ENCODE results near the gene ADGRB3. TPM values are rescaled to one million over a fixed set of nuclear protein-coding genes. Genes with fewer than 3 reads are reported as not detected.

ADGRB3 gene
- total and polyA plus RNA-seq, 12 donors: 0.47 to 2.1 (median 0.85) TPM

DNA sequence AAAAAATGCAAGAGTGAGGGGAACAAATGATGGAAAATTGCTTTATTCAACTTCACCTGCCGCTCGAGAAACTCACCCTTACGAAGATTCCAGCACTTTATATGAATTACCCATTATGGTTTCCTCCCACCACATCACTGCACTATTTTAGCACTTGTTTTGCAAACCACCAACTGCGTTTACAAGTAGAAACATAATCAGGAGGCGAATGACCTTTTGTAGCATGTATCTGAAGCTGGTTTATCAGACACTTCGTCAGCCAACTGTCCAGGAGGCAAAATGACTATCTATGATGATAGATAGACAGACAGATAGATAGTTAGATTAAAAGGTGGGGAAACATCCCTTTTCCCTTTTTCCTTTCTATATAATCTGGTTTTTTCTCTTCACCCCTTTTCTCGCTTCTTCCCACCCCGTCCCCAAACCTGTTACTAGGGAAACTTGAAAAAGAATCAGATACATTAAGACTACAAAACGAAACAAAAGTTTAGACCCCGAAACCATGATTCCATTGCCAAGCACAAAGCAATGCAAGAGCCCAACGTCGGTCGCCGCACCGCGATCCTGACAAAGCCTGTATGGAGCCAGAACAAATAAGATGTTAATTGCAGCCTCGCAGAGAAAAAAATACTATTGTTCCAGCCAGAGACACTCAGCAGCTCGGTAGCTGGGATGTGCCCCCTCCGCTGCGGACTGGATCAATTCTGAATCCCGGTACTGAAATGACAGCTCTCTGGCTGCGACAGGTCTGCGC, 933 bp upstream of the ADGRB3 start:
- no peaks in the 10 kb centered on the region for H3K36me3 ChIP-seq
- DNase-seq (peak in 1 of 2 donors; percentile 13), ATAC-seq (peak in 4 of 8 donors; percentile 2 to 26 (median 4))
- H3K9me3 ChIP-seq: no peaks in the 10 kb centered on the region
- 1 to 4% methylated on average over 23 of the region's 23 CpGs for WGBS, 2 donors
- TF ChIP-seq, protein P1, sequence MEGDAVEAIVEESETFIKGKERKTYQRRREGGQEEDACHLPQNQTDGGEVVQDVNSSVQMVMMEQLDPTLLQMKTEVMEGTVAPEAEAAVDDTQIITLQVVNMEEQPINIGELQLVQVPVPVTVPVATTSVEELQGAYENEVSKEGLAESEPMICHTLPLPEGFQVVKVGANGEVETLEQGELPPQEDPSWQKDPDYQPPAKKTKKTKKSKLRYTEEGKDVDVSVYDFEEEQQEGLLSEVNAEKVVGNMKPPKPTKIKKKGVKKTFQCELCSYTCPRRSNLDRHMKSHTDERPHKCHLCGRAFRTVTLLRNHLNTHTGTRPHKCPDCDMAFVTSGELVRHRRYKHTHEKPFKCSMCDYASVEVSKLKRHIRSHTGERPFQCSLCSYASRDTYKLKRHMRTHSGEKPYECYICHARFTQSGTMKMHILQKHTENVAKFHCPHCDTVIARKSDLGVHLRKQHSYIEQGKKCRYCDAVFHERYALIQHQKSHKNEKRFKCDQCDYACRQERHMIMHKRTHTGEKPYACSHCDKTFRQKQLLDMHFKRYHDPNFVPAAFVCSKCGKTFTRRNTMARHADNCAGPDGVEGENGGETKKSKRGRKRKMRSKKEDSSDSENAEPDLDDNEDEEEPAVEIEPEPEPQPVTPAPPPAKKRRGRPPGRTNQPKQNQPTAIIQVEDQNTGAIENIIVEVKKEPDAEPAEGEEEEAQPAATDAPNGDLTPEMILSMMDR (IDR thresholded peaks at IDR 0.05): no peak
- peak overlapping the region; percentile 33 to 82 (median 76) for H3K27ac ChIP-seq
- intact Hi-C loops (cut with DNase I): loop anchor here in 5 of 10 donors (10.0 kb wide), 3 partner anchors 141 to 341 kb away; no protein-coding TSS in a partner anchor
- peak overlapping the region; percentile 42 to 72 (median 66) for H3K4me3 ChIP-seq
- peaks cover 0 to 19% (median 0%) of the 10 kb centered on the region in 9 donors for H3K4me1 ChIP-seq
- H3K27me3 ChIP-seq: peaks cover 0 to 67% (median 10%) of the 10 kb centered on the region in 7 donors

DNA sequence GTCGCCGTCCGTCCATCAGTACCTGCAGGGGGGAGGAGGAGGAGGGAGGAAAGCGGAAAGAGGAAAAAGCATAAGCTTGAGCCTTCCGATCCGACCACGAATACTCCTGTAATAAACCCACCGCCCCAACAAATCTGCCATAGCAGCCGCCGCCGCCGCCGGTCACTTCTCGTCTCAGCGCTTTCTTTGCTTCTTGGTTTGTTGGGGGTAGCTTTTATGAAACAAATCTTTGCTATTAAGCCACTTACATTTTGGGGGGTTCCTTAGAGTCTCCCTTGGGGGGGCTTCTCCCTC, 277 bp downstream of the ADGRB3 start:
- TF ChIP-seq, protein P1 (IDR thresholded peaks at IDR 0.05): no peak
- DNase-seq: no peak
- Histone ChIP-seq H3K4me3 (peak overlapping the region; percentile 40 to 72 (median 66)), H3K27ac (peak overlapping the region; percentile 20 to 74 (median 65)), H3K27me3 (peaks cover 0 to 67% (median 10%) of the 10 kb centered on the region in 7 donors), H3K4me1 (peaks cover 0 to 29% (median 0%) of the 10 kb centered on the region in 9 donors), H3K9me3 (no peaks in the 10 kb centered on the region), H3K36me3 (no peaks in the 10 kb centered on the region)
- intact Hi-C loops (cut with DNase I): loop anchor here in 9 of 10 donors (5.0 to 10.0 kb wide), 6 partner anchors 127 to 339 kb away; no protein-coding TSS in a partner anchor
- WGBS, 2 donors: 0 to 1% methylated on average over 15 of the region's 15 CpGs
- no peak for ATAC-seq

GRCh38 chr6:68635706-68636513, 828 bp downstream of the ADGRB3 start:
- Histone ChIP-seq H3K4me1 (peaks cover 0 to 29% (median 0%) of the 10 kb centered on the region in 9 donors), H3K36me3 (no peaks in the 10 kb centered on the region), H3K27me3 (peaks cover 0 to 67% (median 10%) of the 10 kb centered on the region in 7 donors), H3K27ac (peak overlapping the region; percentile 20 to 74 (median 65)), H3K9me3 (no peaks in the 10 kb centered on the region), H3K4me3 (peak overlapping the region; percentile 40 to 72 (median 66))
- DNase-seq: peak in 1 of 2 donors; percentile 14
- WGBS, 2 donors: 2% methylated on average over 24 of the region's 24 CpGs
- TF ChIP-seq, protein P1 (IDR thresholded peaks at IDR 0.05): no peak
- intact Hi-C loops (cut with DNase I): loop anchor here (2.0 to 10.0 kb wide), 7 partner anchors 126 to 339 kb away; no protein-coding TSS in a partner anchor
- peak in 3 of 8 donors; percentile 24 to 46 (median 32) for ATAC-seq

GRCh38 chr6:68636666-68637065, 1.6 kb downstream of the ADGRB3 start:
- H3K4me3 ChIP-seq: peak overlapping the region in 9 of 10 donors; percentile 16 to 72 (median 66)
- H3K27me3 ChIP-seq: peaks cover 0 to 67% (median 10%) of the 10 kb centered on the region in 7 donors
- H3K9me3 ChIP-seq: no peaks in the 10 kb centered on the region
- DNase-seq (no peak), ATAC-seq (no peak)
- intact Hi-C loops (cut with DNase I): loop anchor here (2.0 to 10.0 kb wide), 7 partner anchors 126 to 338 kb away; no protein-coding TSS in a partner anchor
- H3K36me3 ChIP-seq: no peaks in the 10 kb centered on the region
- H3K27ac ChIP-seq: peak overlapping the region in 3 of 10 donors; percentile 63 to 72 (median 72)
- TF ChIP-seq, protein P1 (IDR thresholded peaks at IDR 0.05): no peak
- WGBS, 2 donors: 45 to 50% methylated on average over 5 of the region's 5 CpGs
- H3K4me1 ChIP-seq: peaks cover 0 to 29% (median 0%) of the 10 kb centered on the region in 9 donors

Data from heart right ventricle (tissue), 16 donors.